ENCODE data around the gene OR2A5.

DNA sequence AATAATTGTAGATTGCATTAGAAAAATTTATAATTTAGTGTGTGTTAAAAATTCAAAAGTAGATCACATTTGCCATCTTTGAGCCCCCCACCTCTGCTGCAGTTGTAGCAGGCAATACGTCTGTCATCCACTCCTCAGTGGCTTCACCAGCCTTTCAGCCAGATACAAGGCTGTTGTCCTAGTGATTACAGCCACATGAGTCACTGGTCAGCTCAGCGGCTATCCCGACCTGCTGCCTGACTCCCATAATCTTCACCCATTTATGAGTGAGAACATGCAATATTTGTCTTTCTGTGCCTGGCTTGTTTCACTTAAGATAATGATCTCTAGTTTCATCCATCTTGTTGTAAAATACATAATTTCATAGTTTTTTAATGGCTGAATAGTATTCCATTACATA, 9.2 kb downstream of the OR2A5 start:
- TF ChIP-seq, protein P1, sequence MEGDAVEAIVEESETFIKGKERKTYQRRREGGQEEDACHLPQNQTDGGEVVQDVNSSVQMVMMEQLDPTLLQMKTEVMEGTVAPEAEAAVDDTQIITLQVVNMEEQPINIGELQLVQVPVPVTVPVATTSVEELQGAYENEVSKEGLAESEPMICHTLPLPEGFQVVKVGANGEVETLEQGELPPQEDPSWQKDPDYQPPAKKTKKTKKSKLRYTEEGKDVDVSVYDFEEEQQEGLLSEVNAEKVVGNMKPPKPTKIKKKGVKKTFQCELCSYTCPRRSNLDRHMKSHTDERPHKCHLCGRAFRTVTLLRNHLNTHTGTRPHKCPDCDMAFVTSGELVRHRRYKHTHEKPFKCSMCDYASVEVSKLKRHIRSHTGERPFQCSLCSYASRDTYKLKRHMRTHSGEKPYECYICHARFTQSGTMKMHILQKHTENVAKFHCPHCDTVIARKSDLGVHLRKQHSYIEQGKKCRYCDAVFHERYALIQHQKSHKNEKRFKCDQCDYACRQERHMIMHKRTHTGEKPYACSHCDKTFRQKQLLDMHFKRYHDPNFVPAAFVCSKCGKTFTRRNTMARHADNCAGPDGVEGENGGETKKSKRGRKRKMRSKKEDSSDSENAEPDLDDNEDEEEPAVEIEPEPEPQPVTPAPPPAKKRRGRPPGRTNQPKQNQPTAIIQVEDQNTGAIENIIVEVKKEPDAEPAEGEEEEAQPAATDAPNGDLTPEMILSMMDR (IDR thresholded peaks at IDR 0.05) = no peak
- TF ChIP-seq JUNB (IDR thresholded peaks at IDR 0.05) (no peak), POLR2A (IDR thresholded peaks at IDR 0.05; ENCODE audit: low read length) (no peak), EP300 (IDR thresholded peaks at IDR 0.05) (no peak), RNF2 (IDR thresholded peaks at IDR 0.05; ENCODE audit: borderline replicate concordance, low read depth) (no peak), ATOH8 (CRISPR knock-in tag; IDR thresholded peaks at IDR 0.05; ENCODE audit: low read depth) (no peak), ZC3H11A (IDR thresholded peaks at IDR 0.05) (no peak), ESRRA (IDR thresholded peaks at IDR 0.05; ENCODE audit: borderline replicate concordance, low read length) (no peak), JUN (IDR thresholded peaks at IDR 0.05) (no peak), TFCP2L1 (CRISPR knock-in tag; IDR thresholded peaks at IDR 0.05) (no peak), ZFP36 (IDR thresholded peaks at IDR 0.05; ENCODE audit: borderline replicate concordance, partially characterized antibody) (no peak), CHD4 (IDR thresholded peaks at IDR 0.05; ENCODE audit: borderline replicate concordance) (no peak)
- TF ChIP-seq, protein P2, sequence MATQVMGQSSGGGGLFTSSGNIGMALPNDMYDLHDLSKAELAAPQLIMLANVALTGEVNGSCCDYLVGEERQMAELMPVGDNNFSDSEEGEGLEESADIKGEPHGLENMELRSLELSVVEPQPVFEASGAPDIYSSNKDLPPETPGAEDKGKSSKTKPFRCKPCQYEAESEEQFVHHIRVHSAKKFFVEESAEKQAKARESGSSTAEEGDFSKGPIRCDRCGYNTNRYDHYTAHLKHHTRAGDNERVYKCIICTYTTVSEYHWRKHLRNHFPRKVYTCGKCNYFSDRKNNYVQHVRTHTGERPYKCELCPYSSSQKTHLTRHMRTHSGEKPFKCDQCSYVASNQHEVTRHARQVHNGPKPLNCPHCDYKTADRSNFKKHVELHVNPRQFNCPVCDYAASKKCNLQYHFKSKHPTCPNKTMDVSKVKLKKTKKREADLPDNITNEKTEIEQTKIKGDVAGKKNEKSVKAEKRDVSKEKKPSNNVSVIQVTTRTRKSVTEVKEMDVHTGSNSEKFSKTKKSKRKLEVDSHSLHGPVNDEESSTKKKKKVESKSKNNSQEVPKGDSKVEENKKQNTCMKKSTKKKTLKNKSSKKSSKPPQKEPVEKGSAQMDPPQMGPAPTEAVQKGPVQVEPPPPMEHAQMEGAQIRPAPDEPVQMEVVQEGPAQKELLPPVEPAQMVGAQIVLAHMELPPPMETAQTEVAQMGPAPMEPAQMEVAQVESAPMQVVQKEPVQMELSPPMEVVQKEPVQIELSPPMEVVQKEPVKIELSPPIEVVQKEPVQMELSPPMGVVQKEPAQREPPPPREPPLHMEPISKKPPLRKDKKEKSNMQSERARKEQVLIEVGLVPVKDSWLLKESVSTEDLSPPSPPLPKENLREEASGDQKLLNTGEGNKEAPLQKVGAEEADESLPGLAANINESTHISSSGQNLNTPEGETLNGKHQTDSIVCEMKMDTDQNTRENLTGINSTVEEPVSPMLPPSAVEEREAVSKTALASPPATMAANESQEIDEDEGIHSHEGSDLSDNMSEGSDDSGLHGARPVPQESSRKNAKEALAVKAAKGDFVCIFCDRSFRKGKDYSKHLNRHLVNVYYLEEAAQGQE (IDR thresholded peaks at IDR 0.05) = no peak
- TF ChIP-seq, protein P3, sequence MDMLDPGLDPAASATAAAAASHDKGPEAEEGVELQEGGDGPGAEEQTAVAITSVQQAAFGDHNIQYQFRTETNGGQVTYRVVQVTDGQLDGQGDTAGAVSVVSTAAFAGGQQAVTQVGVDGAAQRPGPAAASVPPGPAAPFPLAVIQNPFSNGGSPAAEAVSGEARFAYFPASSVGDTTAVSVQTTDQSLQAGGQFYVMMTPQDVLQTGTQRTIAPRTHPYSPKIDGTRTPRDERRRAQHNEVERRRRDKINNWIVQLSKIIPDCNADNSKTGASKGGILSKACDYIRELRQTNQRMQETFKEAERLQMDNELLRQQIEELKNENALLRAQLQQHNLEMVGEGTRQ (IDR thresholded peaks at IDR 0.05) = no peak

Measured in A549 (cell line).